GM19193 (cell line): ENCODE results near the gene DNASE2B.

ENCODE experiments used
- POLR2A ChIP-seq: IDR thresholded peaks from 4 replicates; pipeline ENCODE4 v1.6.1; 2011; ENCODE audit not compliant: insufficient read depth, insufficient read length; ENCODE audit errors: extremely low read depth

The DNASE2B gene

DNA sequence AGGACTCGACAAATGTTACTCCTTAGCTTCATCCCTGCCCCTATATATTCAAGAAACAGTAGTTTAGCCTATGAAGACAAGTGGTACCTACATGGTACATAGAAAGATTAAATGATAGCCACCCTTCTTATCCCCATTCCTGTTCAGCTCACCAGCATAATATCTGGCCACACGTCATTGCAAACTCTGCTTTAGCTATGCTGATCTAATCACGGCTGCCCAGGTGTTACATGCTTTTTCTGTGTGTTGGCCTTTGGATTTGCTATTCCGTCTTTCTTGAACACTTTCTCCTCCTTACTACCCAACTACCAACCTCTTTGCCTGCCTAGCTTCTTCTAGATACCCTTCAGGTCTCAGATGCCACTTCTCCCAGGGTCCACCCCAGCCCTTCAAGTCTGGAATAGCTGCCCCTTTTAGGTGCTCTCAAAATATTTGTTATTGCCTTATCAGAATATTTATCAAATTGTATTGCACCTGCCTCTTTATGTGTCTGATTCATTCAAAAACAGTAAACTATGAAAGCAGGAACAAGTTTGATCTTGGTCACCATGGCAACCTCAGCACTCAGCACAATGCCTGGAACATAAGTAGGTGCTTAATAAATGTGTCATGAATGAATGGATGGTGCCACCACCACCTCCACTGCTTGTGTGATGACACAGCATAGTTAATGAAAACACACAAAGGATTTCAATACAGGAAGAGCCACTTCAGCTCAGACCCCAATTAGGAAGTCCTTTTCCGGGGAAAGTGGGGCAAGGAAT lies 11.4 kb upstream of the DNASE2B start:
- no peak for TF ChIP-seq POLR2A

DNA sequence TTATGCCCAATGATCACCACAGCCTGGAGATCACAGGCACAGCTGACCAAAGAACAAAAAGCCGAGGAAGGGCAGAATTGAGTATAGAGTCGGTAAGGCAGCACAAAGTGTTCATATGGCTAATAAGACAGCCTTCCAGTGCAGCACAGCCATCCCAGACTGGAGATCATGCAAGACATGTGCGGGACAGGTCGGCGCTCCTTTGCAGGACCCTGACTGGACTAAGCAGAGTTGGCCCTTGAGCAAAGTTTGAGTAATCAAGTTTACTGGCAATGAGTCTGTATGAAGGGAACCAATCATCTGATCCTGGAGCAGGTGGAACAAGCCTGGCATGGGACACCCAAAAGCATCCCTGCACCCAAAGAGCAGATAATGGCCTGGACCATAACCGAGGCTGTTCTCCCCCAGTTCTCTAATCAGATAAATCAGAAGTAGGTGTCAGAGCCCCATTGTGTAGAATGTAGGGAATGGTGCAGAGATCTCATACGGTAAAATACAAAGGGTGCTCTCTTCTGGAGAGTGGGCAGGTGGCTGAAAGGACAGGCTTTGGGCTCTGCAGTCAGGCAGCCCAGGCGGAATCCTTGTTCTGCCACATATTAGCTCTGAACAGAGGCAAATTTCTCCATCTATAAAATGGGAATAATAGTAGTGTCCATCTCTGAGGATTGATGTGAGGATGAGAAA lies 10.7 kb upstream of the DNASE2B start:
- TF ChIP-seq POLR2A: no peak

DNA sequence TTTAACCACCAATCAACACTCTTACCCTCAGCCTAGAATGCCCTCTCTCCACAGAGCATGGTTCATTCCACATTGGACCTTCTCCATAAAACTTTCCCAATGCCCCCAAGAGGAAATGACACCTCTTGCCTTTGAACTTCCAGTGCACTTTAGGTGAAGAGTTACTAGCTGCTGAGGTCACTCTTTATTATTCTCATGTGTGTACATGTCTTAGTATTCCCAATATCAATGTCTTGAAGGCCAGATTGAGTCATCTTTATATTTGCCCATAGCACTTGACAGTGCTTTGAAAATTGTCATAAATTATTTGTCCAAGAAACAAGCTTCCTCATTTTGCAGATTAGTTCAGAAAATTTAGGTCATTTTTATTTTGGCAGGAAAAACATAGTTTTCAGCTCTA lies 8.1 kb upstream of the DNASE2B start:
- TF ChIP-seq POLR2A: no peak

DNA sequence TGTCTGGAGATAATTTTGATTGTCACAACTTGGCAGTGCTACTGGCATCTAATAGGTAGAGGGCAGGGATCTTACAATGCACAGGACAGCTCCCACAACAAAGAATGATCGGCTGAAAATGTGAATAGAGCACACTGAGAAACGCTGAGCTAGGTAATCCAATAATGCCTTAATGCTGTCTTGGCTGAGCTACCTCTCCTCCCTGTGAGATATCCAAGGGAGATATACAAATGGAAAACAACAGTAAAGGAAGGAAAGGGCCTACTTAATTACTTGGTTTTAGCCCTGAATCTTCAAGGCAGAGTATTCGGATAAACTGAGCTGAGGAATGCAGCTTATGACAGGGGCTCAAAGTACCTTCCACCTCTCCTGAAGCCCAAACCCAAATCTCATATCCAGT lies 2.9 kb downstream of the DNASE2B start:
- no peak for TF ChIP-seq POLR2A

DNA sequence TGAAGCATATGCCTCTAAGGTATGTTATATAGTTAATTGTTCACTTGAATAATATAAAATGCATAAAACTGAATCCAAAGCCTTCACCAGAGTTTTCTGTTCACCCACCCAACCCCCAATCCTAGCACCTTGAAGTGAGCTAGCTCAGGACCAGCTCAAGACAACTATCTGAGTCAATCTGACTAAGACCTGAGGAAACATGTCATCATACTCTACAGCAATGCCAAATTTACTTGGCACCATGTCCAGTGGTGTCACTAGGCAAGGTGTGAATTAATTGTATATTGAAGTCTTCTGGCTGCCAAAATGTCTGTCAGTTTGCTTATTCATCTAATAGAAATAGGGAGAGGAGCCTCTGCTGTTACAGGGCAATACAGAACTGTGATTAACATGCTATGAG lies 3.8 kb downstream of the DNASE2B start:
- TF ChIP-seq POLR2A: no peak

DNA sequence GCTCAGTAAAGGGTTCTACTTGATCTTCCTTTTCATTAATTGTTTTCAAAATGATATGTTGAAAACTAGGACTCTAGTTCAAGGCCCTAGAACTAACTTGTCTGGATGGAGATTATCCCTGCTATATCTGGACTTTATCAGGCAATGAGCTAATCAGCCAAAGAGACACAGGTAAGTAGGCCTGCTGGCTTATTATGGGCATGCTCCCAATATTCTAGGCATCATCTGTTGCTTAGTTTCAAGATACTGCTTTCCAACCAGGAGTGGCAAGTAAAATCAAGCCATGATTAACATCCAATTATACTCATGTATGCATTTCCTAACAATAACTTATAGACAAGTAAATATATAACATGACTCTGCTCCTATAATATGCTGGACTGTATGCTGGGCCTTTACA lies 4.2 kb downstream of the DNASE2B start:
- no peak for TF ChIP-seq POLR2A

DNA sequence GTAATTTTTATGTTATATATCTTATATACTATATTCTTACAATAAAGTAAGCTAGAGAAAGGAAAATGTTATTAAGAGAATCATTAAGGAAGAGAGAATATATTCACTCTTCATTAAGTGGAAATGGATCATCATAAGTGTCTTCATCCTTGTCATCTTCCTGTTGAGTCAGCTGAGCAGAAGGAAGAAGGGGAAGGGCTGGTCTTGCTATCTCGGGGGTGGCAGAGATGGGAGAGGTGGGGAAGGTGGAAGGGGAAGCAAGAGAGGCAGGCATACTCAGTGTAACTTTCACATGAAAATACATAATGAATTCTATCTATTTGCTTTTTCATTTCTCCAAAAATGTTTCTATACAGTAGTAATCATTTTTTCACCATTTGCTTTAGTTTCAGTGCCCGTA lies 5.1 kb downstream of the DNASE2B start:
- no peak for TF ChIP-seq POLR2A

DNA sequence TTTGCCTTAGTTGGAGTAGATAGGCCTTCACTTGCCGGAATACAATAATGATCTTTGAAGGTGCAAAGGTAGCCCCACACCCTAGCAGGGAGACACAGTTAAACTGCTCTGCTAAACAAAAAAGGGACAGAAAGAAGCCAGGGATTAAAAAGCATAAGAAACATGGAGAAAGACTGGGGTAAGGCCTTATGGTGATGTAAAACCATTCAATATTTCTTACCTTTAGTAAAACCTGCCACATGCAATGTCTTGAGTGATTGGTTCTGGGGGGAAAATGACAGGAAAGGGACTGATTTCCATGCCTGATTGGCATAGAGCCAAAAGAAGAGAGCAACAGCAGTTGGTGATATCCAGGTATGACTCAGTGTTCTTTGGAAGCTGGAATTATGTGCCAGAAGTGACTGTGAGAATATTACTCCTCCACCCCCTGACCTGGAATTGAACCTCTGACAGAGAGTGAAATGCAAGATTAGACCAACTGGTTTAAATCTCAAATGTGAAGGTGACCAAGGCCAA lies 8.1 kb downstream of the DNASE2B start:
- no peak for TF ChIP-seq POLR2A

DNA sequence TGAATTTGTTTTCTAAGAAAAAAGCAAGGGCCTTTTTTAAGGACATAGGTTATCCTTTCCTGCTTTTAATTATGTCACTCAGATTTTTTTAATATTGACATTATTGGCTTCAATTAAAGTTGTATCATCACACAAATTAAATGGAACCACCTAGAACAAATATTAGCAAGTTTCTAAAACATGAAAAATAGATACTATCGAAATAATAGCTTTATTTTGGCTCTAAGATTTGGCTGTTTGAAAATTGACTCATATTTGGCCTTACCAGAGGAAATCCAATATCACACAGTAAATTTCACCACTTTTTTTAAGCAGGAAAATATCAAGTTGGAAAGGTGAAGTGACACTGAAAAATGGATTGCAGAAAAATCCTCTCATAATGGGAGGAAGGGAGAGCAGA lies 9.2 kb downstream of the DNASE2B start:
- TF ChIP-seq POLR2A: no peak

DNA sequence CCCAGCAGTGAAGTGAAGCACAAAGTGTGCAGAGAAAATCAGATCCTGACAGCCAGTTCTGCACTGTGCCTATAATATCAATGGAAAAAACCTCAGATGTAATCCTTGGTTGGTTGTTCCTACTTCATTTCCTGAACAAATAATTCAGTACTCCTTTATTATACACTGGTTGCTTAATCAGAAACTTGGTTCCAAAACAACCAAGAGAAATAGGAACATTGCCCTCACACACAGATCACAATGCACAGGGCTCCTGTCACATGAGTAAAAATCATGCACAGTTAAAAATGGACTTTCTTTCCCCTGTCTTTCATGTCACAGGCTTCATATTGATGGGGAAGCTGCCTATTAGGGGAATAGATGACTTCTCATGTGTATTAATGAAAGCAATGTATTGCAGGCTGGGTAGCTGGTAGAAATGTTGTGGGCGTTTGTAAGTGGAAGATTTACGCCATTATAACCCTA lies 9.7 kb downstream of the DNASE2B start:
- TF ChIP-seq POLR2A: no peak

DNA sequence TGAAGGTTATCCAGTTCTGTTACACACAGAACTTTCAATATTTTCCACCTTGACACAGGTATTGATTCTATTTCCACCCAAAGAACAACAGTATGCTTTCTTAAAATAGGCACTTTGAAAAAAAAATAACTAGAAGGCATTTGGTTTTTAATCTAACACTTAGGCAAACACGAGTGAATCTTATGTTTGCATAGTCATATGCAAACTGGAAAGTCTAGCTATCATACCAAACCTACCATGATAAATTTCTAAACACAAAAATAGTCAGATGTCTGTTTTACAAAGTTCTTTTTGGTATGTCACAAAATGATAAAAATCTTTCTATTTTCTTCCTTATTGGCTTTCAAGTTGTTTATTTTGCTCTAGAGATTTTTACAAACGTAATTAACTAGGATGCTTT lies 11.6 kb downstream of the DNASE2B start:
- TF ChIP-seq POLR2A: no peak

DNA sequence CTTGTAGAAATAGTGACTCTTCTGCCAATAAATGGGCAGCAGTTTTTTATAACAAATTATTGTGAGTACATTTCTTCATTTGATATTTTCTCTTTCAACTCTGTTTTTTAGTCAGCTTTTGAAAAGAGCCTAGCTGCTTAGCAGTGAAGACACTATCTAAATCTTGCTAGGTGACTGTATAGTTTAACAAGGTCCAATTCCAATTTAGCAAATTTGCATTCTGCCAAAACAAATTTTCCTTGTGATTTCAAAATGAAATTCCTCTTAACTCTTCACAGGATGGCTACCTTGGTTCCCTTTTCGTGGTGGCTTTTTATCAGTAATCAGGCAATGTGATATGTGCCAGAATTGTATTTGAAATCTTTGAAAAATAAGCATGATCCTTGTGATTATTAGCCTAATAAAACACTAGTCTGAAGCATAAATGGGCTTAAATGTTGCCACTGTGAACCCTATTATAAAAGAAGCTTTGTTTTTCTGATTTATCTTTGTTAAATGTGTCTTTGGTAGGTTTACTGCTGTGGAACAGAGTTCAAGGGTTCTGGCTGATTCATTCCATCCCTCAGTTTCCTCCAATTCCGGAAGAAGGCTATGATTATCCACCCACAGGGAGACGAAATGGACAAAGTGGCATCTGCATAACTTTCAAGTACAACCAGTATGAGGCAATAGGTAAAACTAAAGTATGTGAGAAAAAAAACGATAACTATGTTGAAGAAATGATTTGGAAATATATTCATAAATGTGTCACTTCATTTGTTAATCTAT lies 12.2 kb downstream of the DNASE2B start:
- TF ChIP-seq POLR2A: no peak

DNA sequence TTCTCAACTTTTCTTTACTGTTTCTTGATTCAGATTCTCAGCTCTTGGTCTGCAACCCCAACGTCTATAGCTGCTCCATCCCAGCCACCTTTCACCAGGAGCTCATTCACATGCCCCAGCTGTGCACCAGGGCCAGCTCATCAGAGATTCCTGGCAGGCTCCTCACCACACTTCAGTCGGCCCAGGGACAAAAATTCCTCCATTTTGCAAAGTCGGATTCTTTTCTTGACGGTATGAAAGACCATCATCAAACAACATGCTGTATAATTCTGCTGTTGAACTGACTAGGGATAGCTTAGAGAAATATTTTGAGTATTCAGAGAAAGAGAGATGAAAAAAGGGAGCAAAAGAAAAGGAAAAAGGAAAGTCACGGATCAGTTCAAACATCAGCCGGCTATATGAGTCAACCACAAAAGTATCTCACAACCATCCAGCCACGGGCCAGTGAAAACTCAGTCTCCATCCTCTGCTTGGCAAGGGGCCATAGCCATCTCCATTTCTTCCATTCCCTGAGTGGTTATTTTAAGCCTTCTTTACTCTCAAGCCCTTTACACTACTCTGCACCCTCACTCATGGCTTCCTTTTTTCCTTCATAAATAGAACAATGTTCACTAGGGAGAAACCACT lies 14.1 kb downstream of the DNASE2B start:
- no peak for TF ChIP-seq POLR2A

DNA sequence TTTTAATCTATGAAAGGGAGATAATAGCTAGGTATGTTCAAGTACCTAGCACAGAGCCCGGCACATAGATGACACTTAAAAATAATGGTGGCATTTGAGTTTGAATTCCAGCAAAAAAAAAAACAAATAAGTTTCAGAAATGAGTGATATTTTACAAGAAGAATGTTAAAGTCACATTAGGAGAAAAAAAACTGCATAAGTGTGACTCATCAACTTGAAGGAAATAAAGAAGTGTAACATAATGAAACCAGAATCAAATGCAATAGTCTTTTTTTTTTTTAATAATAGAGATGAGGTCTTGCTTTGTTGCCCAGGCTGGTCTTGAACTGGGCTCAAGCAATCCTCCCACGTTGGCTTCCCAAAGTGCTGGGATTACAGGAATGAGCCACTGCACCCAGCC lies 17.1 kb downstream of the DNASE2B start:
- no peak for TF ChIP-seq POLR2A

DNA sequence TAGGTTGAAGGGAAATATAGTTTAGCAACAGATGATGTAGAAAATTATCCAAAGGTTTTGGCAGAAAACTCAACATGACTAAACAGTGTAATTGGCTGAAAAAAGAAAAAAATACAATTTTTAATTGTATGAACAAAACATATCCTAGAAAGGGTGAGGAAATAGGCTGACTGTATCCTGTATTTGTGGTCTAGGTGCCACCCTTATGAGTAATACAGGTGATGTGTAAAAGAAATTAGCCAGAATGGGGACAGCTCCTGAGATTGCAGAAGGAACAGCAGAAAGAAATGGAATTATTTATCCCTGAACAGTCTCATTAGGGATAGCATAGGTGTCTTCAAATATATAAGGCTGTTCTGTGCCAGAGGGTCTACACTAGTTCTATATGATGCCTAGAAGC lies 24.6 kb downstream of the DNASE2B start:
- TF ChIP-seq POLR2A: no peak
